Suprapubic skin (tissue), 4 donors: ENCODE results near the gene PLEKHA3. TPM values are rescaled to one million over a fixed set of nuclear protein-coding genes. Genes with fewer than 3 reads are reported as not detected.

ENCODE experiments used
- DNase-seq, 2 donors: peaks; one replicate each; pipeline ENCODE4 v3.0.0-alpha.2; 2019; ENCODE audit warnings: low spot score in 2 of 2
- H3K27ac ChIP-seq: fragments of 200-600 bp; sonication (generic); one replicate; pipeline ENCODE4 v1.5.1; 2019
- H3K27me3 ChIP-seq: fragments of 200-600 bp; sonication (generic); one replicate; pipeline ENCODE4 v1.5.1; 2019
- H3K36me3 ChIP-seq: fragments of 200-600 bp; sonication (generic); one replicate; pipeline ENCODE4 v1.5.1; 2019
- H3K4me1 ChIP-seq: fragments of 200-600 bp; sonication (generic); one replicate; pipeline ENCODE4 v1.5.1; 2019
- H3K4me3 ChIP-seq: fragments of 200-600 bp; sonication (generic); one replicate; pipeline ENCODE4 v1.5.1; 2019; ENCODE audit warnings: mild to moderate bottlenecking
- H3K9me3 ChIP-seq: fragments of 200-600 bp; sonication (generic); one replicate; pipeline ENCODE4 v1.5.1; 2019
- CTCF ChIP-seq, 2 donors: fragments of 200-600 bp in 1 of 2; fragments of 450-650 bp in 1 of 2; sonication (generic) in 1 of 2; IDR thresholded peaks; one replicate each; pipeline ENCODE4 v1.5.1; 2016 to 2019; ENCODE audit warnings: antibody characterized with exemption in 2 of 2, mild to moderate bottlenecking in 1 of 2, moderate library complexity in 1 of 2
- EP300 ChIP-seq: sonication (generic); formaldehyde crosslinking; IDR thresholded peaks from one replicate; pipeline ENCODE4 v1.6.1; 2017; ENCODE audit warnings: antibody characterized with exemption
- POLR2A ChIP-seq, 2 donors: fragments of 450-650 bp; IDR thresholded peaks; one replicate each; pipeline ENCODE4 v1.6.1; 2017; ENCODE audit warnings: antibody characterized with exemption in 2 of 2, mild to moderate bottlenecking in 2 of 2, moderate library complexity in 2 of 2
- POLR2AphosphoS5 ChIP-seq, 3 donors: sonication (generic); formaldehyde crosslinking; IDR thresholded peaks; one replicate each; pipeline ENCODE4 v1.6.1; 2017; ENCODE audit warnings: antibody characterized with exemption in 3 of 3
- WGBS: methylation state at CpG from one replicate; pipeline ENCODE4 v1.1.5; 2018; 5-methylcytosine and 5-hydroxymethylcytosine counted together
- total RNA-seq, 4 donors: library from RNA; depleted of rRNA; stranded (reverse); fragments of >200 nt; gene quantifications; one replicate each; pipeline ENCODE4 v1.1.0, GENCODE V29; 2016

PLEKHA3 gene
- total RNA-seq, 4 donors from 2014 or later: 2.9 to 7.7 (median 5.8) TPM

DNA sequence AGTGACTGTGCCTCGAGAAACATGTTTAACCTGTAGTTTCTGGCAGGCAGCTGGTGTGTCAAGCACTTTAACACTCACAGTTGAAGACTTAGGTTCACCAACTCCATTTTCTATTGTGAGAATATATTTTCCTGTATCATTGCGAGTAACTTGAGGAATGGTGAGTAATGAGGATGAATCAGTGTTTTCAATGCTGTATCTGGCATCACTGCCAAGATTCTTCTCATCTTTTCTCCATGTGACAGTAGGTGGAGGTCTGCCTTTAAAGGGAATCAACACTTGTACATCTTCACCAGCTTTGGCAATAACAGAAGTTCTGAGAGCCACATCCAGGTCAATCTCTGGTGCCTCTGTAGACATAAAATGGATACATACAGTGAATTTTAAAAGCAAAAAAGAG lies 72.8 kb downstream of the PLEKHA3 start:
- H3K4me1 ChIP-seq: no peaks in the 10 kb centered on the region
- H3K27ac ChIP-seq: no peak overlapping the region
- no peaks in the 10 kb centered on the region for H3K9me3 ChIP-seq
- WGBS: 82% methylated on average over 2 of the region's 2 CpGs
- TF ChIP-seq POLR2A (IDR thresholded peaks at IDR 0.05): no peak
- no peak for TF ChIP-seq POLR2AphosphoS5 (IDR thresholded peaks at IDR 0.05)
- TF ChIP-seq EP300: no peak
- TF ChIP-seq CTCF (IDR thresholded peaks at IDR 0.05): no peak
- no peaks in the 10 kb centered on the region for H3K27me3 ChIP-seq
- DNase-seq: no peak
- H3K36me3 ChIP-seq: peaks cover 4% of the 10 kb centered on the region
- H3K4me3 ChIP-seq: no peak overlapping the region

Other genes starting within 250 kb of the PLEKHA3 start
- gene PRKRA, start 29.3 kb upstream of the PLEKHA3 start, total RNA-seq: 10 to 100 TPM; 48.7 to 83.2 (median 56.8) TPM
- 1 to 10 TPM; 1.7 to 6.6 (median 2.7) TPM for gene PJVK, start 29.1 kb upstream of the PLEKHA3 start, total RNA-seq
- 1 to 10 TPM; 1.5 to 3.9 (median 2.8) TPM for gene FKBP7, start 1.9 kb upstream of the PLEKHA3 start, total RNA-seq